ENCODE data around the gene VIT.

VIT gene, protein sequence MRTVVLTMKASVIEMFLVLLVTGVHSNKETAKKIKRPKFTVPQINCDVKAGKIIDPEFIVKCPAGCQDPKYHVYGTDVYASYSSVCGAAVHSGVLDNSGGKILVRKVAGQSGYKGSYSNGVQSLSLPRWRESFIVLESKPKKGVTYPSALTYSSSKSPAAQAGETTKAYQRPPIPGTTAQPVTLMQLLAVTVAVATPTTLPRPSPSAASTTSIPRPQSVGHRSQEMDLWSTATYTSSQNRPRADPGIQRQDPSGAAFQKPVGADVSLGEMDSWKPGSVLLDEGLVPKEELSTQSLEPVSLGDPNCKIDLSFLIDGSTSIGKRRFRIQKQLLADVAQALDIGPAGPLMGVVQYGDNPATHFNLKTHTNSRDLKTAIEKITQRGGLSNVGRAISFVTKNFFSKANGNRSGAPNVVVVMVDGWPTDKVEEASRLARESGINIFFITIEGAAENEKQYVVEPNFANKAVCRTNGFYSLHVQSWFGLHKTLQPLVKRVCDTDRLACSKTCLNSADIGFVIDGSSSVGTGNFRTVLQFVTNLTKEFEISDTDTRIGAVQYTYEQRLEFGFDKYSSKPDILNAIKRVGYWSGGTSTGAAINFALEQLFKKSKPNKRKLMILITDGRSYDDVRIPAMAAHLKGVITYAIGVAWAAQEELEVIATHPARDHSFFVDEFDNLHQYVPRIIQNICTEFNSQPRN

GRCh38 chr2:36696533-36696932, at the start of gene VIT:
Gene VIT (plus strand): TSS chr2:36696707. CDS start chr2:36716371, 19,664 bp downstream.
- no peak for DNase-seq

DNA sequence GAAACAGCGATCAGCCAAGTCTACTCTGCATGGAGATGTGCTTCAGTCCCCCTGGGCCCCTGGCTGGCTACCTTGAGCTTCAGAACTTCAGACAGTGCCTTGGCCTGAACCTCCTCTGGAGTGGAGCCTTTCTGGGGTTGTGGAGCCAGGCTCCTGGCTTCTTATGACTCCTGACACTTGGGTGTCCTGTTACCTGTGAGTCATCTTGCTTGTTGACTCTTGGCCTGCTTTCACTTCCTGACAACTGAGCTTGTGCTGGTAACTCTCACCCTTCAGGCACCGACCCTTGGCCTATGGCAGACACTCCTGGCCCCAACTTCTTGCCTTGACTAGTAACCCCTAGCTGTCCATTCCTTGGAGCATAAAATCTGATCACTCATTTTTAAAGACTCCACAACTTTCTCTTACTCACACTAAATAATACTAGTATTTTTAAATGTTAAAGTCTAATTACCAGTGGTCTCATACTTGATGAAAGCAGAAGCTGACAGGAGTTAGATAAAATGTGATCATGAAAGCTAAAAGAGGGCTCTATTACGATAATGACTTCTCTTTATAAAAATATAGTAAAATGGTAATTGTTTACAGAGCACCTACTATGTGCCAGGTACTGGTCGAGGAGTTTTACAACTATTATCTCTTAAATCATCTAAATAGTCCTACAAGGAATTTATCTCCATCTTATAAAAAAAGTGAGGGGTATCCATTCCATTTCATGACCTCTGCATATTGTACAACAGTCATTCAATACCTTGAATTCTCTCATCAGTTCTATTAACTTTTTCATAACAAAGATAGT, 46.3 kb upstream of the VIT start:
- no peak for DNase-seq

GRCh38 chr2:36653155-36653554, 43.4 kb upstream of the VIT start:
- no peak for DNase-seq

DNA sequence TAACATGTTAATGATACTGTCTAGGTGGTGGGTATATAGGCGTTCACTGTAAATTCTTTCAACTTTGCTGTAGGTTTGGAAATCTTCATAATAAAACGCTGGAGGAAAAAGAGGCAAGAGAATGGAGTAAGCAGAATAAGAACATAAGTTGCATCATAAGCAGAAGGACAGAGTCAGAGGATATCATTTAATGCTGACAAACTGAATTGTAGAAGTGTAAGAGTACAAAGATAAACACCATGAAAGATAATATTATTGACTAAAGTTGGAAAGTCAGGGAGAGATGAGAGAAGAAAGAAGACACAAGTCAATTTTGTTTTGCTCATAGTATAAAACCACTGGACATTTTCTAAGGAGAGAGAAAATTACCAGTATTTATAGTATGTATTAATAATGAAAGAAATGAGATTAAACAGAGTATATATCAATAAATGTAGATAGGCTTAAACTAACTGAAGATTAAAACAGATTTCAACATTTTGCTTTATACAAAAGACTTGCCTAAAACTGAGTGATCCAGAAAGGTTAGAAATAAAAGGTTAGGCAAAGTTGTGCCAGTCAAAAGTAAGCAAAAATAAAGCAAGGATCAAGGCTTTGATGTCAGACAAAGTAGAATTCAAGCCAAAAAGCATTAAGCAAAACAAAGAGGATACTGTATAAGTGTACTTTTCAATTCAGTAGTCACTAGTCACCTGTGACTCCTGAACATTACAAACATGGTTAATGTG, 42.4 kb upstream of the VIT start:
- DNase-seq: no peak

GRCh38 chr2:36655453-36655852, 41.1 kb upstream of the VIT start:
- DNase-seq: no peak

- no peak for DNase-seq
These were observed 38.8 kb upstream of the VIT start for GRCh38 chr2:36657703-36658102.

DNA sequence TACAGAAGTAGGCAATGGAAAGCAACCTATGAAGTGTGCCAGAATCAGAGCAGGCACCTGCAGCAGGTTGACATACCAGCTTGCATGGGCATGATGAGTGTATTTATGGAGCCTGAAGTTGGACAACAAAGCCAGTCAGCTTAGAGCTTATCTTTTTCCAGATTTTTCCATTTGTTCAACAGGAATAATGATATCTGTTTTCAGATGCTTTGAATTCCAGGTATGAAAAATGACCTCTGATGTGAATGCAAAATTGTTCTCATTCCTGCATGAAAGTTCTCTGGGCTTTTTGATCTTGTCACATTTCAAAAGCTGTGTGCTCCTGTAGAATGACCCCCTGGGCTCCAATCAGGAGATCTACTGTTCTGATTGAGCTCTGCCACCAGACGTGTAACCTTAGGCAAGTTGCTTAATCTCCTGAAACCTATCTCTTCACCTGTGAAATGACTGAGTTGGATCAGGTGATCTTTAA, 38.2 kb upstream of the VIT start:
- DNase-seq: no peak

- DNase-seq: no peak
These were observed 37.3 kb upstream of the VIT start for GRCh38 chr2:36659218-36659617.

GRCh38 chr2:36659872-36660312, 36.6 kb upstream of the VIT start:
- DNase-seq: no peak

- DNase-seq: no peak
These were observed 33.9 kb upstream of the VIT start for GRCh38 chr2:36662638-36663037.

DNA sequence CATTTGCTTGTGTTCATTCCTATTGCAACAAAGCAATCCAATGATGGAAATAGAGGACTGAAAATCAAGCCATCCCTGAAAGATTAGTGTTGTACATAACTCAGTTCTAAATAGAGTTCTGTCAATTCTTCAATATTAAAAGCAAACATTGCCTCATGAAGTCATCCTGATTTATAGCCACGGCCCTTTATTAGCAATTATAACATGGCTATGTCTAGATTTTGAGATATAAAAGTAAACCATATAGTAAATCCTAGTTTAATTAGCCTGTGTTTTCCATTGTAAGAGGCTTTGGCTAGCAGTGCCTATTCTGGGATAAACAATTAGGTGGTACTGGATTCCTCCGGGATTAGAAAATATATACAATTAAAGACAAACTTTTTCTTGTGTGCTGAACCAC, 33.2 kb upstream of the VIT start:
- no peak for DNase-seq

DNA sequence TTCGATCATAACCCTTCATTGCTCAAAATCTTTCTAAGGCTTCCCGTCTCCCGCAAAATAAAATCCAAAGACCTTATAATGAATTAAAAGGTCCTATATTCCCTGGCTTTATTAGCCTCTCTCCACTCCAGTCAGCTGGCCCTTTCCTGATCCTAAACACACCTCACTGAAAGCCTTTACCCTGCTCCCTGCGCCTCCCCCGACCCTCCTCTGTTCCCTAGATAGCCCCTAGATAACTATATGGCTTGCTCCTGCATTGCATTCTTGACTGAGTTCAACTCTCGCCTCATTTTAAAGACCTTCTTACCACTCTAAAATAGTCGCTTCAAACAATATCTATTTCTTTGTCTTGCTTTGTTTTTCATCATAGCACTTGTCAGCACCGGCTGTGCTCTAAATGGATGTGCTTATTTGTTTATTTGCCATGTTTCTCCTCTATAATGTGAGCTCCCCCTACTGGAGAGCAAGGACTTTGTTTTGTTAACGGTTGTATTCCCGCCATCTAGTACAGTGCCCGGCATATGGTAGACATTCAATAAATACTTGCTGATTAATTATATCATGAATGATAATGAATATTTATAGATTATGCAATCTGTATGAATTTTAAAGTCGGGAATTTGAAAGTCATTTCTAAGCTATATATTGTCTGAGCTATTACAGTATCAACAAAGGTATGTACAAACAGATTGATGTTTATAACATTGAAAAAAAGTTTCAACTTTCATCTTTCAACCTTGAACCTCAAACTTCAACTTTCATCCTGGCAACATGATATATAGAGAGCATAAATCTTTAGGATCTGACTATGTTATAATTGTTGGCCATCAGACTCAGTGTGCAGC, 32.4 kb upstream of the VIT start:
- DNase-seq: peak; percentile 39 to 74

- DNase-seq: peak in 1 of 2 experiments; percentile 18
These were observed 31.8 kb upstream of the VIT start for GRCh38 chr2:36664696-36665076.

- no peak for DNase-seq
These were observed 28.6 kb upstream of the VIT start for GRCh38 chr2:36667931-36668330.

DNA sequence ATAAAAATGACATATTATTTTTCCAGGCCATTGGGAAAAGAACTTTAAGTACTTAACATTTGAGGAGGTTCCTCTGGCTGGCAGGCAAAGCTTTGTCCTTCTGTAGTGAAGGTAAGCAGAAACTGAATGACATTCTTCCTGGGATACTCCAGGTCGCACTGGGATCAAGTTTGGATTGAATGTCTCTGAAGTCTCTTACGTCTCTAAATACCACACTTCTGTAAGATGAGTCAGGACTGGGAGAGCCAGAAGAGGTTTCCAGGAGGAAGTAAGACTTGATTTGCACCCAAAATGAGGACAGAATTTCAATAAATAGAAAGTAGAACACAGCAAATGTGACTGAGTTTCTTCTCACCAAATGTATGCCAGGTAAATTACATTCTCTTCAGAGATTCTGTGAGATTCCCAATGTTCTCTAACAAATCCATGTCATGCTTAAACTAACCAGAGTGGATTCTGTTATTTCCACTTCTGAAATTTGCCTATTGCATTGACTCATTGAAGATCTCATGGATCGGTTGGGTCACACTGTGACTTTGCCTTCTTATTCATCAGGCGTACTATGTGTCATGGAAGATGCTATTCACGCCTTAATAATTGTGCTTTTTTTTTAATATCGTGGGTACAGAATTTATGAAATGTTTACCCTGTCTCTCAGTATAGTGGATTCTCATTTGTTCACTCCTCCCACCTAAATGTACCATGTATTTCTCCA, 25.5 kb upstream of the VIT start:
- DNase-seq: no peak

DNA sequence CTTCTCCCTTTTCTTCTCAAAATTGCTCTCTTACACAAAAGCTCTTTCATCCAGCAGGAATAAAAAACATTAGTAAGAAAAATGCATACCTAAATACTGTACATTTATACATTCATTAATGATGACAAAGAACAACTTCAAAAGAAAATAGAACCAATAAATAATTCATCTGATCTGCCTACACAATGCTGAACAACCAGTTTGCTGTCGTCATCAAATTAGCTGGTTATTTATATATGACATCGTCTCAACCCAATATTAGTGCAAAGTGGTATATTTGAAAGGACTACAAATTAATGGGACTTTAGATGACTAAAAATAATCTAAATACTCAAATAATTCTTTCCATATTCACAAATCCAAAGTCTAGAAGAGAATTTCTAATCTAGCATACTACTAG, 24.8 kb upstream of the VIT start:
- no peak for DNase-seq

GRCh38 chr2:36672199-36672598, 24.3 kb upstream of the VIT start:
- DNase-seq: peak in 1 of 2 experiments; percentile 35

- DNase-seq: no peak
These were observed 20.8 kb upstream of the VIT start for GRCh38 chr2:36675579-36676282.

DNA sequence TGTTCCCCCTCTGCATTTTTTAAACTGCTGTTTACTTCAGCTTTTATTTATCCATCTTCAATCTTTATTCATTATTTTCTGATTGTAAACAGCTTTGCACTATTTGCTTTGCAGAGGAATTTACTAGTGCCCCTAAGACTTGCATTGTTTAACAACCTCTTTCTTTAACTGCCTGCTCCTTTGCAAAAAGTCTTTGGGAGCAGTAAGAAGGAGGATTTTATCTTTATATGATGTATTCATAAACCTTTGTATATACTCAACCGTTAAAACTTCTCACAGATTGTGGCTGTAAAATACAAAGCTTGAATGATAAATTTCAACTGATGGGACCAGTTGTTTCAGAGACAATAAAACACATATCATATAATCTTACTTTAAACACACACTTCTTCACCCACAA, 20.1 kb upstream of the VIT start:
- no peak for DNase-seq

DNA sequence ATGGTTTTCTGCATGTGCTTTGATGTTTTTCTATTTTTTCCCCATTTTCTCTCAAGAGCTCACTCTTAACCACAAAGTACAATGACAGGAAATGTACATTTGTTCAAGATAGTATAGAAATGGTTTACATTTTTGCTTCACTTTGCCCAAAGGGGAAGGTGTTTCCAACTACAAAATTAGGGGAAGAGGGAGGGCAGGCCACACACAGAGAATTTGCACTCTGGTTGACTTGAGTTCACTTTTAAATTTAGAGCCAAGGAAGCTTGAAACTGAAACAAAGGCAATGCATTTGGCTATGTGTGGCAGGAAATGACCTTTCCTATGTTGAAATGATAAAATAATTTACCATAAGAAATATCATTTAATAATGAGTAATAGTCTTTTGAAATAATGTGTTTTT, 19.1 kb upstream of the VIT start:
- DNase-seq: no peak
